NCI-H2029 (cell line): ENCODE results near the gene FRMPD3.
A peak's percentile ranks its signal among the peaks of the same experiment; 100 is the strongest.

ENCODE experiments used
- DNase-seq: peaks from one replicate; lab custom pipeline; 2025; lab: John Stamatoyannopoulos, UW

FRMPD3 gene

GRCh38 chrX:107480272-107480671 lies 30.8 kb downstream of the FRMPD3 start:
- no peak for DNase-seq

GRCh38 chrX:107482046-107482445 lies 32.6 kb downstream of the FRMPD3 start:
- peak; percentile 47 for DNase-seq

GRCh38 chrX:107484002-107484726 lies 34.7 kb downstream of the FRMPD3 start:
- no peak for DNase-seq

- DNase-seq, result no peak
These were observed 35.6 kb downstream of the FRMPD3 start for GRCh38 chrX:107485013-107485412.

GRCh38 chrX:107493141-107493540 lies 43.7 kb downstream of the FRMPD3 start:
- no peak for DNase-seq

GRCh38 chrX:107496786-107497185 lies 47.3 kb downstream of the FRMPD3 start:
- no peak for DNase-seq
